HCT116 (cell line): ENCODE measurements around the gene EPRS1. TPM values are rescaled to one million over a fixed set of nuclear protein-coding genes. Genes with fewer than 3 reads are reported as not detected.

Source experiments
- ATAC-seq: fragments of 200-7000 bp; cut with Tn5 transposase; 2 replicates; pipeline ENCODE4 v1.9.1; 2020; ENCODE audit warnings: mild to moderate bottlenecking, moderate library complexity
- BruUV-seq: library from RNA; stranded (reverse); fragments of 400-500 nt; replicated peaks from 2 replicates; lab custom pipeline; 2021; lab: Mats Ljungman, UMichigan
- CTCF ChIA-PET: fragments of 300-600 bp; sonication (Branson Sonifier 250); formaldehyde crosslinking; loops from one replicate; lab custom pipeline; 2021; ENCODE audit warnings: antibody characterized with exemption; lab: Charles Lee
- POLR2A ChIA-PET: fragments of 300-600, 350-600 bp; sonication (Branson Sonifier 250); formaldehyde crosslinking; loops from one replicate; lab custom pipeline; 2021; ENCODE audit warnings: antibody characterized with exemption; lab: Charles Lee
- RAD21 ChIA-PET, 2 experiments: fragments of 300-600 bp; sonication (Branson Sonifier 250); formaldehyde crosslinking; loops; one replicate each; lab custom pipeline; 2023; ENCODE audit warnings: low total read pairs in 2 of 2; ENCODE audit not compliant: uncharacterized antibody in 2 of 2, unreplicated experiment in 2 of 2, low non-redundant PET in 1 of 2; lab: Charles Lee
- DNase-seq: peaks from one replicate; pipeline ENCODE4 v3.0.0-alpha.2; 2010; ENCODE audit warnings: low read depth, low spot score
- H2AFZ ChIP-seq: fragments of 200-600 bp; shearing (Covaris generic), sonication (generic); 2 replicates; pipeline ENCODE4 v1.6.1; 2017; ENCODE audit warnings: low read depth, mixed run types, mixed read lengths, antibody characterized with exemption, low read length; ENCODE audit not compliant: poor library complexity, severe bottlenecking
- H3K27ac ChIP-seq: 2 replicates; pipeline ENCODE4 v1.5.1; 2012; ENCODE audit warnings: low read depth, low read length
- H3K27me3 ChIP-seq: fragments of 200-600 bp; sonication (generic); 2 replicates; pipeline ENCODE4 v1.6.1; 2016; ENCODE audit warnings: mixed run types, low read length, mixed read lengths; ENCODE audit not compliant: insufficient read depth
- H3K36me3 ChIP-seq, 2 experiments: fragments of 200-500 bp in 1 of 2; fragments of 200-600 bp in 1 of 2; sonication (Bioruptor generic) in 1 of 2; sonication (generic) in 1 of 2; 2 replicates each; pipeline versions ENCODE4 v1.5.1 to v1.6.1; 2014 to 2016; ENCODE audit warnings: low read length in 2 of 2, inconsistent platforms in 1 of 2, mixed read lengths in 1 of 2, mixed run types in 1 of 2; ENCODE audit not compliant: insufficient read depth in 2 of 2, control insufficient read depth in 1 of 2
- H3K4me1 ChIP-seq, 2 experiments: fragments of 200-600 bp in 1 of 2; sonication (generic) in 1 of 2; 2 replicates each; pipeline versions ENCODE4 v1.5.1 to v1.6.1; 2012 to 2017; ENCODE audit warnings: low read length in 2 of 2, inconsistent platforms in 1 of 2, mild to moderate bottlenecking in 1 of 2, mixed read lengths in 1 of 2, mixed run types in 1 of 2, moderate library complexity in 1 of 2; ENCODE audit not compliant: insufficient read depth in 2 of 2, control insufficient read depth in 1 of 2
- H3K4me2 ChIP-seq: fragments of 200-600 bp; sonication (generic); 2 replicates; pipeline ENCODE4 v1.6.1; 2017; ENCODE audit warnings: mixed run types, low read length, mixed read lengths
- H3K4me3 ChIP-seq, 2 experiments: fragments of 200-600 bp in 1 of 2; sonication (generic) in 1 of 2; replicated peaks in 1 of 2; 2 replicates each; pipeline ENCODE4 v1.5.1; 2011 to 2016; ENCODE audit warnings: low read length in 2 of 2, control low read depth in 1 of 2, low read depth in 1 of 2, mild to moderate bottlenecking in 1 of 2, mixed read lengths in 1 of 2, mixed run types in 1 of 2
- H3K79me2 ChIP-seq: fragments of 200-600 bp; sonication (generic); 2 replicates; pipeline ENCODE4 v1.6.1; 2017; ENCODE audit warnings: mild to moderate bottlenecking, mixed run types, low read length, moderate library complexity, mixed read lengths; ENCODE audit not compliant: insufficient read depth
- H3K9ac ChIP-seq: fragments of 200-600 bp; sonication (generic); 2 replicates; pipeline ENCODE4 v1.6.1; 2016; ENCODE audit warnings: low read length, mixed read lengths
- H3K9me2 ChIP-seq: fragments of 200-600 bp; sonication (generic), shearing (Covaris generic); 2 replicates; pipeline ENCODE4 v1.6.1; 2017; ENCODE audit warnings: mixed run types, mild to moderate bottlenecking, moderate library complexity; ENCODE audit not compliant: insufficient read depth
- H3K9me3 ChIP-seq, 2 experiments: fragments of 200-500 bp in 1 of 2; fragments of 200-600 bp in 1 of 2; sonication (Bioruptor generic) in 1 of 2; sonication (generic) in 1 of 2; 2 replicates each; pipeline ENCODE4 v1.6.1; 2014 to 2017; ENCODE audit warnings: low read length in 2 of 2, mixed read lengths in 2 of 2, inconsistent platforms in 1 of 2, low read depth in 1 of 2, mild to moderate bottlenecking in 1 of 2, mixed run types in 1 of 2, moderate library complexity in 1 of 2; ENCODE audit not compliant: control insufficient read depth in 1 of 2, insufficient read depth in 1 of 2
- H4K20me1 ChIP-seq: fragments of 200-600 bp; sonication (generic), shearing (Covaris generic); 2 replicates; pipeline ENCODE4 v1.6.1; 2017; ENCODE audit warnings: mixed run types, mild to moderate bottlenecking, moderate library complexity; ENCODE audit not compliant: insufficient read depth
- CEBPB ChIP-seq: IDR thresholded peaks from 2 replicates; pipeline ENCODE4 v1.6.1; 2012; ENCODE audit warnings: low read depth
- EGR1 ChIP-seq: IDR thresholded peaks from 2 replicates; pipeline ENCODE4 v1.6.1; 2012; ENCODE audit warnings: low read depth
- ELF1 ChIP-seq: IDR thresholded peaks from 2 replicates; pipeline ENCODE4 v1.6.1; 2012; ENCODE audit warnings: low read depth, borderline replicate concordance
- EZH2phosphoT487 ChIP-seq: fragments of 200-600 bp; IDR thresholded peaks from 2 replicates; pipeline ENCODE4 v1.6.1; 2018; ENCODE audit warnings: antibody characterized with exemption, borderline replicate concordance
- FOSL1 ChIP-seq: IDR thresholded peaks from 2 replicates; pipeline ENCODE4 v1.6.1; 2012; ENCODE audit warnings: low read depth
- JUND ChIP-seq: IDR thresholded peaks from 2 replicates; pipeline ENCODE4 v1.6.1; 2012
- POLR2AphosphoS5 ChIP-seq: IDR thresholded peaks from 2 replicates; pipeline ENCODE4 v1.6.1; 2011; ENCODE audit warnings: mild to moderate bottlenecking, low read depth, low read length, moderate library complexity
- RAD21 ChIP-seq: IDR thresholded peaks from 2 replicates; pipeline ENCODE4 v1.6.1; 2012; ENCODE audit warnings: low read depth, mild to moderate bottlenecking
- SIN3A ChIP-seq: IDR thresholded peaks from 2 replicates; pipeline ENCODE4 v1.6.1; 2012; ENCODE audit warnings: low read depth
- SRF ChIP-seq: IDR thresholded peaks from 2 replicates; pipeline ENCODE4 v1.6.1; 2012; ENCODE audit warnings: low read depth
- TCF7L2 ChIP-seq: IDR thresholded peaks from 2 replicates; pipeline ENCODE4 v1.7.0; 2011; ENCODE audit warnings: borderline replicate concordance, inconsistent platforms; ENCODE audit not compliant: insufficient read depth, insufficient read length; ENCODE audit errors: extremely low read depth
- YY1 ChIP-seq: IDR thresholded peaks from 2 replicates; pipeline ENCODE4 v1.6.1; 2011; ENCODE audit warnings: low read length, low read depth, moderate library complexity, mild to moderate bottlenecking; ENCODE audit not compliant: insufficient replicate concordance; ENCODE audit errors: extremely low read depth
- ZFX ChIP-seq: fragments of 450-650 bp; IDR thresholded peaks from 2 replicates; pipeline ENCODE4 v1.6.1; 2017
- ZNF274 ChIP-seq: fragments of 200-500 bp; sonication (Bioruptor generic); IDR thresholded peaks from 2 replicates; pipeline ENCODE4 v1.6.1; 2014; ENCODE audit warnings: mild to moderate bottlenecking, low read depth, low read length, inconsistent platforms
- intact Hi-C: fragments of 100-400 bp; cut with micrococcal nuclease; formaldehyde crosslinking; loops from 2 replicates; pipeline ENCODE4 v1.10.0; 2022
- total RNA-seq: library from RNA; stranded (reverse); gene quantifications from one replicate; pipeline ENCODE4 v1.2.1, GENCODE V29; 2021; ENCODE audit not compliant: unreplicated experiment

Gene EPRS1
- total RNA-seq, 1 experiment from 2014 or later: 188 TPM

GRCh38 chr1:220003015-220003414 is 43.3 kb downstream of the EPRS1 start:
- H3K27me3 ChIP-seq: no peaks in the 10 kb centered on the region
- H3K79me2 ChIP-seq: no peaks in the 10 kb centered on the region
- DNase-seq (no peak), ATAC-seq (no peak)
- H3K9me2 ChIP-seq: no peaks in the 10 kb centered on the region
- CTCF ChIA-PET: no interaction called here
- peaks cover 18 to 32% of the 10 kb centered on the region in 2 experiments for H3K36me3 ChIP-seq
- H4K20me1 ChIP-seq: no peaks in the 10 kb centered on the region
- H3K9me3 ChIP-seq: no peaks in the 10 kb centered on the region
- RAD21 ChIA-PET: no interaction called here
- no peak overlapping the region for H3K4me3 ChIP-seq
- POLR2A ChIA-PET: no interaction called here
- H3K4me2 ChIP-seq: no peak overlapping the region
- H3K4me1 ChIP-seq: peaks cover 0 to 2% of the 10 kb centered on the region in 2 experiments; a peak in 1 of 4 replicates
- no TSS peak for BruUV-seq
- no peak overlapping the region for H3K9ac ChIP-seq
- intact Hi-C loops: no loop called here
- no peak overlapping the region for H3K27ac ChIP-seq
- H2AFZ ChIP-seq: no peak overlapping the region
- TF ChIP-seq ZFX: no peak
- no peak for TF ChIP-seq RAD21
- TF ChIP-seq ZNF274: no peak
- no peak for TF ChIP-seq YY1
- TF ChIP-seq EZH2phosphoT487: no peak
- TF ChIP-seq TCF7L2: no peak
- no peak for TF ChIP-seq FOSL1
- TF ChIP-seq, all 23 proteins: peak for 0

GRCh38 chr1:220001095-220001501 is 45.2 kb downstream of the EPRS1 start:
- TF ChIP-seq SRF (no peak), SIN3A (no peak), CEBPB (no peak), EGR1 (no peak), POLR2AphosphoS5 (no peak), JUND (no peak), TCF7L2 (no peak), ELF1 (no peak)
- RAD21 ChIA-PET: no interaction called here
- Histone ChIP-seq H3K4me3 (no peak overlapping the region), H3K9me3 (no peaks in the 10 kb centered on the region), H3K4me1 (no peaks in the 10 kb centered on the region), H3K79me2 (no peaks in the 10 kb centered on the region), H3K9me2 (no peaks in the 10 kb centered on the region), H3K27me3 (no peaks in the 10 kb centered on the region), H3K27ac (no peak overlapping the region), H3K9ac (no peak overlapping the region), H3K4me2 (no peak overlapping the region), H3K36me3 (peaks cover 17 to 43% of the 10 kb centered on the region in 2 experiments), H4K20me1 (no peaks in the 10 kb centered on the region), H2AFZ (no peak overlapping the region)
- no peak for ATAC-seq
- no TSS peak for BruUV-seq
- no peak for DNase-seq
- POLR2A ChIA-PET: no interaction called here
- intact Hi-C loops: no loop called here
- CTCF ChIA-PET: no interaction called here
